ENCODE data around the gene RDX.

- TF ChIP-seq POLR2A (IDR thresholded peaks at IDR 0.05; ENCODE audit: low read depth, low read length) (no peak), TAF1 (IDR thresholded peaks at IDR 0.05; ENCODE audit: borderline replicate concordance, low read depth, low read length) (no peak), POLR2AphosphoS5 (IDR thresholded peaks at IDR 0.05; ENCODE audit: low read depth, low read length) (no peak)
Measured at GRCh38 chr11:110152199-110152598, 144.2 kb downstream of the RDX start.
